SK-N-SH (cell line): Measurements from ENCODE around the gene MCM8. TPM values are rescaled to one million over a fixed set of nuclear protein-coding genes. Genes with fewer than 3 reads are reported as not detected.

Experiments
- CTCF ChIA-PET: fragments of 300-600, 350-600 bp; formaldehyde crosslinking; extraction: SDS; loops from one replicate; lab custom pipeline; 2021; lab: Yijun Ruan, JAX
- POLR2A ChIA-PET: fragments of 350-600 bp; sonication (Branson Sonifier 250); formaldehyde crosslinking; extraction: SDS; loops from one replicate; lab custom pipeline; 2020; ENCODE audit warnings: antibody characterized with exemption, inconsistent platforms; lab: Yijun Ruan, JAX
- DNase-seq: peaks from one replicate; pipeline ENCODE4 v3.0.0; 2012
- H2AFZ ChIP-seq: fragments of 200-600 bp; sonication (generic); 2 replicates; pipeline ENCODE4 v1.8.1; 2016; ENCODE audit warnings: antibody characterized with exemption, mild to moderate bottlenecking, low read depth
- H3F3A ChIP-seq: fragments of 200-600 bp; sonication (generic); replicated peaks from 2 replicates; pipeline ENCODE3; 2016; ENCODE audit warnings: antibody characterized with exemption, mild to moderate bottlenecking; ENCODE audit not compliant: insufficient read depth
- H3K27ac ChIP-seq, 2 experiments: fragments of 200-500 bp in 1 of 2; fragments of 200-600 bp in 1 of 2; sonication (Bioruptor generic) in 1 of 2; sonication (generic), shearing (Covaris generic) in 1 of 2; 2 replicates each; pipeline versions ENCODE4 v1.5.1 to v1.6.1; 2014 to 2016; ENCODE audit warnings: low read depth in 2 of 2, inconsistent platforms in 1 of 2, low read length in 1 of 2, mild to moderate bottlenecking in 1 of 2, mixed read lengths in 1 of 2
- H3K27me3 ChIP-seq: fragments of 200-600 bp; sonication (generic), shearing (Covaris generic); 2 replicates; pipeline ENCODE4 v1.6.1; 2016; ENCODE audit warnings: mixed run types; ENCODE audit not compliant: insufficient read depth
- H3K36me3 ChIP-seq, 2 experiments: fragments of 200-500 bp in 1 of 2; fragments of 200-600 bp in 1 of 2; sonication (Bioruptor generic) in 1 of 2; sonication (generic) in 1 of 2; replicated peaks in 1 of 2; 2 replicates each; pipeline versions ENCODE3 to v1.5.1; 2014 to 2016; ENCODE audit warnings: low read length in 1 of 2, mild to moderate bottlenecking in 1 of 2; ENCODE audit not compliant: insufficient read depth in 2 of 2, control insufficient read depth in 1 of 2
- H3K4me1 ChIP-seq, 2 experiments: fragments of 200-500 bp in 1 of 2; fragments of 200-600 bp in 1 of 2; sonication (Bioruptor generic) in 1 of 2; sonication (generic), shearing (Covaris generic) in 1 of 2; 2 replicates each; pipeline versions ENCODE4 v1.5.1 to v1.6.1; 2014 to 2016; ENCODE audit warnings: low read depth in 1 of 2, low read length in 1 of 2, mixed run types in 1 of 2; ENCODE audit not compliant: insufficient read depth in 2 of 2, control insufficient read depth in 1 of 2
- H3K4me2 ChIP-seq: fragments of 200-600 bp; sonication (generic), shearing (Covaris generic); 2 replicates; pipeline ENCODE4 v1.6.1; 2017; ENCODE audit warnings: mixed run types
- H3K4me3 ChIP-seq, 2 experiments: fragments of 200-500 bp in 1 of 2; fragments of 200-600 bp in 1 of 2; sonication (Bioruptor generic) in 1 of 2; sonication (generic), shearing (Covaris generic) in 1 of 2; 2 replicates each; pipeline versions ENCODE4 v1.5.1 to v1.8.1; 2014 to 2016; ENCODE audit warnings: low read depth in 2 of 2, inconsistent platforms in 1 of 2, low read length in 1 of 2, mild to moderate bottlenecking in 1 of 2, mixed read lengths in 1 of 2, moderate library complexity in 1 of 2
- H3K79me2 ChIP-seq: fragments of 200-600 bp; sonication (generic); 2 replicates; pipeline ENCODE4 v1.8.1; 2017; ENCODE audit warnings: mild to moderate bottlenecking; ENCODE audit not compliant: insufficient read depth
- H3K9ac ChIP-seq: fragments of 200-600 bp; sonication (generic); 2 replicates; pipeline ENCODE4 v1.6.1; 2017; ENCODE audit warnings: mixed run types
- H3K9me2 ChIP-seq: fragments of 200-600 bp; sonication (generic); 2 replicates; pipeline ENCODE4 v1.6.1; 2017; ENCODE audit warnings: mixed run types
- H3K9me3 ChIP-seq: fragments of 200-600 bp; sonication (generic); 2 replicates; pipeline ENCODE4 v1.6.1; 2017; ENCODE audit warnings: mixed run types, mild to moderate bottlenecking, moderate library complexity
- H4K20me1 ChIP-seq: fragments of 200-600 bp; sonication (generic); 2 replicates; pipeline ENCODE4 v1.6.1; 2017; ENCODE audit warnings: mild to moderate bottlenecking, mixed run types; ENCODE audit not compliant: insufficient read depth
- FOSL2 ChIP-seq: IDR thresholded peaks from 2 replicates; pipeline ENCODE4 v1.4.0; 2012; ENCODE audit warnings: low read depth, mild to moderate bottlenecking, moderate library complexity, borderline replicate concordance
- FOXM1 ChIP-seq: IDR thresholded peaks from 2 replicates; pipeline ENCODE4 v1.4.0; 2012; ENCODE audit warnings: low read depth, mild to moderate bottlenecking
- JUND ChIP-seq: IDR thresholded peaks from 2 replicates; pipeline ENCODE4 v1.4.0; 2012
- MAX ChIP-seq: IDR thresholded peaks from 2 replicates; pipeline ENCODE4 v1.4.0; 2012; ENCODE audit warnings: low read depth
- MEF2A ChIP-seq: IDR thresholded peaks from 2 replicates; pipeline ENCODE4 v1.4.0; 2012; ENCODE audit warnings: low read depth, borderline replicate concordance
- MXI1 ChIP-seq: IDR thresholded peaks from 2 replicates; pipeline ENCODE4 v1.6.1; 2012; ENCODE audit warnings: mild to moderate bottlenecking, low read depth, low read length, improper control_type of control experiment
- NFIC ChIP-seq: IDR thresholded peaks from 2 replicates; pipeline ENCODE4 v1.4.0; 2012; ENCODE audit warnings: borderline replicate concordance
- NRF1 ChIP-seq: IDR thresholded peaks from 2 replicates; pipeline ENCODE4 v1.6.1; 2012; ENCODE audit warnings: low read depth, mild to moderate bottlenecking, low read length
- RAD21 ChIP-seq: IDR thresholded peaks from 2 replicates; pipeline ENCODE4 v1.6.1; 2012; ENCODE audit warnings: mild to moderate bottlenecking, low read length
- RFX5 ChIP-seq: IDR thresholded peaks from 2 replicates; pipeline ENCODE4 v1.6.1; 2012; ENCODE audit warnings: mild to moderate bottlenecking, improper control_type of control experiment, low read length
- RXRA ChIP-seq: IDR thresholded peaks from 2 replicates; pipeline ENCODE4 v1.4.0; 2012; ENCODE audit warnings: low read depth, mild to moderate bottlenecking, borderline replicate concordance
- TAF1 ChIP-seq: IDR thresholded peaks from 2 replicates; pipeline ENCODE4 v1.6.1; 2012; ENCODE audit warnings: low read depth, mild to moderate bottlenecking, low read length, moderate library complexity, borderline replicate concordance
- TEAD4 ChIP-seq: IDR thresholded peaks from 2 replicates; pipeline ENCODE4 v1.4.0; 2012; ENCODE audit warnings: mild to moderate bottlenecking, borderline replicate concordance; ENCODE audit not compliant: insufficient read depth
- USF2 ChIP-seq: fragments of 150-350 bp; IDR thresholded peaks from 2 replicates; pipeline ENCODE4 v1.6.1; 2017; ENCODE audit warnings: antibody characterized with exemption, low read length, low read depth, borderline replicate concordance
- WGBS: methylation state at CpG from one replicate; pipeline ENCODE4 v1.1.6; 2017; ENCODE audit warnings: low lambda C conversion rate; 5-methylcytosine and 5-hydroxymethylcytosine counted together
- polyA plus RNA-seq, 3 experiments: library from polyadenylated mRNA; depleted of rRNA; stranded (reverse); fragments of >200 nt; gene quantifications; 2 replicates each; pipeline ENCODE4 v1.2.3, GENCODE V29; 2012
- TF ChIP-seq, protein P1 (sequence below): fragments of 150-350 bp; IDR thresholded peaks from 2 replicates; pipeline ENCODE4 v1.6.1; 2016; ENCODE audit warnings: mild to moderate bottlenecking, low read depth, low read length
- TF ChIP-seq, protein P2 (sequence below): IDR thresholded peaks from 2 replicates; pipeline ENCODE4 v1.4.0; 2012; ENCODE audit warnings: low read depth, borderline replicate concordance

The MCM8 gene
- polyA plus RNA-seq, 1 of the 3 experiments (the other 2 are of a cell fraction), result 4.0 TPM

GRCh38 chr20:6041808-6042265, 91.4 kb downstream of the MCM8 start:
- H3K9ac ChIP-seq, result no peak overlapping the region
- H3K4me1 ChIP-seq, result no peaks in the 10 kb centered on the region; a peak in 1 of 4 replicates
- peaks cover 13 to 33% of the 10 kb centered on the region in 2 experiments for H3K36me3 ChIP-seq
- H3K9me3 ChIP-seq, result no peaks in the 10 kb centered on the region
- no peak for TF ChIP-seq FOXM1
- no peak for TF ChIP-seq MAX
- H3K79me2 ChIP-seq, result no peaks in the 10 kb centered on the region
- no peak overlapping the region for H3K4me2 ChIP-seq
- 96% methylated on average over 22 of the region's 26 CpGs for whole genome bisulfite sequencing
- H3K4me3 ChIP-seq, result no peak overlapping the region
- no peaks in the 10 kb centered on the region for H3K9me2 ChIP-seq
- no peaks in the 10 kb centered on the region for H4K20me1 ChIP-seq
- H3K27ac ChIP-seq, result no peak overlapping the region
- H2AFZ ChIP-seq, result no peak overlapping the region
- DNase-seq, result no peak
- H3K27me3 ChIP-seq, result no peaks in the 10 kb centered on the region
- H3F3A ChIP-seq, result no peaks in the 10 kb centered on the region
- CTCF ChIA-PET, result interaction anchor here (1.6 to 1.8 kb wide), 2 partner anchors 18 to 35 kb away, joined by 3 to 6 read pairs; no protein-coding TSS in a partner anchor
- POLR2A ChIA-PET, result no interaction called here

DNA sequence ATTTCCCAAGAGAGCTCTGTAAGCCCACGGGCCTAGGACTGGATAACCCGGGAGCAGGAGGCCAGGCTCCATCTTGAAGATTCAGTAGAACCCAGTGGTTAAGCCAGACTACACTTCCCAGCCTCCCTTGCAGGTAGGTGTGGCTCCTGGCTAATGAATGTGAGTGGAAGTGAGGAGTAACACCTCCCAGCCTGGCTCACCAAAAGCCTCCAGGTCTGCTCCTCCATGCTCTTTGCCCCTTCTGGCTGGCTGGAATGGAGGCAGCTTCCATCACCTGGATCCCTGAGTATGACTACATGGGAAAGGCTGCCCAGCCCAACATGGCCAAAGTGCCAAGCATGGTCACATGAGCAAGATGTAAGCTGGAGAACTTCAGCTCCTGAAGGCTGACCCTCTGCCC, 93.7 kb downstream of the MCM8 start:
- H2AFZ ChIP-seq, result no peak overlapping the region
- no peak for DNase-seq
- no peaks in the 10 kb centered on the region for H3K79me2 ChIP-seq
- TF ChIP-seq, protein P1, sequence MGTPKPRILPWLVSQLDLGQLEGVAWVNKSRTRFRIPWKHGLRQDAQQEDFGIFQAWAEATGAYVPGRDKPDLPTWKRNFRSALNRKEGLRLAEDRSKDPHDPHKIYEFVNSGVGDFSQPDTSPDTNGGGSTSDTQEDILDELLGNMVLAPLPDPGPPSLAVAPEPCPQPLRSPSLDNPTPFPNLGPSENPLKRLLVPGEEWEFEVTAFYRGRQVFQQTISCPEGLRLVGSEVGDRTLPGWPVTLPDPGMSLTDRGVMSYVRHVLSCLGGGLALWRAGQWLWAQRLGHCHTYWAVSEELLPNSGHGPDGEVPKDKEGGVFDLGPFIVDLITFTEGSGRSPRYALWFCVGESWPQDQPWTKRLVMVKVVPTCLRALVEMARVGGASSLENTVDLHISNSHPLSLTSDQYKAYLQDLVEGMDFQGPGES, result no peak
- no peak for TF ChIP-seq NRF1
- TF ChIP-seq MEF2A, result no peak
- no peak for TF ChIP-seq NFIC
- no peak for TF ChIP-seq JUND
- no peak for TF ChIP-seq MXI1
- TF ChIP-seq, all 33 proteins: peak for 0
- Histone ChIP-seq H3K36me3 (peaks cover 2 to 11% of the 10 kb centered on the region in 2 experiments), H3K9me2 (no peaks in the 10 kb centered on the region), H3K9ac (no peak overlapping the region), H3K27me3 (no peaks in the 10 kb centered on the region), H3K27ac (no peak overlapping the region), H3K4me3 (no peak overlapping the region), H3K4me2 (no peak overlapping the region), H3K4me1 (no peaks in the 10 kb centered on the region), H4K20me1 (no peaks in the 10 kb centered on the region), H3F3A (no peaks in the 10 kb centered on the region), H3K9me3 (no peaks in the 10 kb centered on the region)
- CTCF ChIA-PET, result interaction anchor here (1.5 kb wide), 1 partner anchor 515 kb away, joined by 3 read pairs; no protein-coding TSS in a partner anchor
- WGBS, result 80% methylated on average over 1 of the region's 2 CpGs
- POLR2A ChIA-PET, result no interaction called here

DNA sequence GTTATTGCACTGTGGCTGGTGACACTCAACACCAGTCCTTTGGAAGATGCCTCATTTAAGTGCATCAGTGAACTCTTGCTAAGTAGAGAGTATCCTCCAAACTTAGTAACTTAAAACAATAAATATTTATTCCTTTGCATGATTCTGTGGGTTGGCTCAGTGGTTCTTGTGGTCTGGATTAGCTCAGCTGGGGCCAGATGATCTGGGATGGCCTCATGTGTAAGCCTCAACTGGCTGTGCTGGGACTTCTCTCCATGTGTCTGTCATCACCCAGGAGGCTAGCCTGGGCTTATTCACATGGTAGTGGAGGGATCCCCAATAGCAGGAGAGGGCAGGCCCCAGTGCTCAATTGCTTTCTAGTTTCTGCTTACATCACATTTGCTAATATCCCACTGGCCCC, 95.1 kb downstream of the MCM8 start:
- Histone ChIP-seq H3K4me1 (no peaks in the 10 kb centered on the region), H3K27ac (no peak overlapping the region), H3K9me2 (no peaks in the 10 kb centered on the region), H3K9me3 (no peaks in the 10 kb centered on the region), H3K4me2 (no peak overlapping the region), H3K9ac (no peak overlapping the region), H3K27me3 (no peaks in the 10 kb centered on the region), H3F3A (no peaks in the 10 kb centered on the region), H3K4me3 (no peak overlapping the region), H2AFZ (no peak overlapping the region), H3K79me2 (no peaks in the 10 kb centered on the region), H3K36me3 (peaks cover 0 to 9% of the 10 kb centered on the region in 2 experiments), H4K20me1 (no peaks in the 10 kb centered on the region)
- DNase-seq, result no peak
- CTCF ChIA-PET, result interaction anchor here (0.5 kb wide), 1 partner anchor 517 kb away, joined by 3 read pairs; no protein-coding TSS in a partner anchor
- POLR2A ChIA-PET, result no interaction called here
- TF ChIP-seq FOSL2 (no peak), TEAD4 (no peak), RFX5 (no peak), JUND (no peak), USF2 (no peak), TAF1 (no peak), RXRA (no peak), RAD21 (no peak), NRF1 (no peak)
- TF ChIP-seq, protein P2, sequence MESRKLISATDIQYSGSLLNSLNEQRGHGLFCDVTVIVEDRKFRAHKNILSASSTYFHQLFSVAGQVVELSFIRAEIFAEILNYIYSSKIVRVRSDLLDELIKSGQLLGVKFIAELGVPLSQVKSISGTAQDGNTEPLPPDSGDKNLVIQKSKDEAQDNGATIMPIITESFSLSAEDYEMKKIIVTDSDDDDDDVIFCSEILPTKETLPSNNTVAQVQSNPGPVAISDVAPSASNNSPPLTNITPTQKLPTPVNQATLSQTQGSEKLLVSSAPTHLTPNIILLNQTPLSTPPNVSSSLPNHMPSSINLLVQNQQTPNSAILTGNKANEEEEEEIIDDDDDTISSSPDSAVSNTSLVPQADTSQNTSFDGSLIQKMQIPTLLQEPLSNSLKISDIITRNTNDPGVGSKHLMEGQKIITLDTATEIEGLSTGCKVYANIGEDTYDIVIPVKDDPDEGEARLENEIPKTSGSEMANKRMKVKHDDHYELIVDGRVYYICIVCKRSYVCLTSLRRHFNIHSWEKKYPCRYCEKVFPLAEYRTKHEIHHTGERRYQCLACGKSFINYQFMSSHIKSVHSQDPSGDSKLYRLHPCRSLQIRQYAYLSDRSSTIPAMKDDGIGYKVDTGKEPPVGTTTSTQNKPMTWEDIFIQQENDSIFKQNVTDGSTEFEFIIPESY, result no peak
